HG03460 (cell line): Measurements from ENCODE around the gene CTIF.
"Not testable (repeated sequence)": the region's sequence is repeated elsewhere in the genome, so short reads cannot be mapped to it uniquely, and the experiment has no call there.

ENCODE experiments used
- ATAC-seq: cut with Tn5 transposase; IDR thresholded peaks from one replicate; pipeline ENCODE4 v1.9.1; 2021; ENCODE audit not compliant: unreplicated experiment

The CTIF gene

GRCh38 chr18:48855422-48856377 lies 316.9 kb downstream of the CTIF start:
- no peak for ATAC-seq

GRCh38 chr18:48857023-48857694 lies 318.3 kb downstream of the CTIF start:
- no peak for ATAC-seq

- ATAC-seq = no peak
These were observed 319.8 kb downstream of the CTIF start for GRCh38 chr18:48858676-48859075.

- no peak for ATAC-seq
These were observed 320.8 kb downstream of the CTIF start for GRCh38 chr18:48859311-48860268.

- ATAC-seq = no peak
These were observed 321.7 kb downstream of the CTIF start for GRCh38 chr18:48860269-48861180.

- no peak for ATAC-seq
These were observed 322.4 kb downstream of the CTIF start for GRCh38 chr18:48861181-48861708.

GRCh38 chr18:48862132-48862531 lies 323.3 kb downstream of the CTIF start:
- no peak for ATAC-seq

- no peak for ATAC-seq
These were observed 323.9 kb downstream of the CTIF start for GRCh38 chr18:48862678-48863270.

- no peak for ATAC-seq
These were observed 324.7 kb downstream of the CTIF start for GRCh38 chr18:48863432-48864065.

GRCh38 chr18:48864876-48865275 lies 326.0 kb downstream of the CTIF start:
- ATAC-seq = no peak

GRCh38 chr18:48866028-48866733 lies 327.4 kb downstream of the CTIF start:
- no peak for ATAC-seq

- ATAC-seq = no peak
These were observed 328.0 kb downstream of the CTIF start for GRCh38 chr18:48866856-48867255.

- no peak for ATAC-seq
These were observed 329.1 kb downstream of the CTIF start for GRCh38 chr18:48867978-48868377.

GRCh38 chr18:48868468-48869466 lies 329.9 kb downstream of the CTIF start:
- ATAC-seq = peak; percentile 75

GRCh38 chr18:48869591-48869990 lies 330.8 kb downstream of the CTIF start:
- no peak for ATAC-seq

- not testable (repeated sequence) for ATAC-seq
These were observed 332.1 kb downstream of the CTIF start for GRCh38 chr18:48870926-48871325.
